Measurements from ENCODE around the gene OGDHL.

DNA sequence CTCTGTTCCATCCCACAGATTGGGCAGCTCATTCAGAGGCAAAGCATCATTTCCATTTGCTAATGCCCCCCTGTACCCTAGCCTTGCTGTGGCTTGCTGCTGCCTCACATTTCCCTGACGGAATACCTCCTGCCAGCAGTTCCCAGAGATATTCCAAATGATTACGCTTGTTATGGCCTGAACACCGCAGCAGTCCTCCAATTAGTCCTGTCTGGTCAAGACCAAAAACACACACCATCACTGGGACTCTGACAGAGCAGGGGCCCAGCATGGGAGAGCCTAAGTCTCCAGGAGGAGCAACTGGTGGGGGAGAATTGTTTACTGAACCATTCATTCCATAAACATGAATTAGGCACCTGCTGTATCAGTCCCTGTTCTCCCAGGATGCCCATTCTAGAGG lies 6.1 kb downstream of the OGDHL start:
- TF ChIP-seq CTCF (CRISPR knock-in tag; IDR thresholded peaks at IDR 0.05) = no peak
- TF ChIP-seq, protein P1, sequence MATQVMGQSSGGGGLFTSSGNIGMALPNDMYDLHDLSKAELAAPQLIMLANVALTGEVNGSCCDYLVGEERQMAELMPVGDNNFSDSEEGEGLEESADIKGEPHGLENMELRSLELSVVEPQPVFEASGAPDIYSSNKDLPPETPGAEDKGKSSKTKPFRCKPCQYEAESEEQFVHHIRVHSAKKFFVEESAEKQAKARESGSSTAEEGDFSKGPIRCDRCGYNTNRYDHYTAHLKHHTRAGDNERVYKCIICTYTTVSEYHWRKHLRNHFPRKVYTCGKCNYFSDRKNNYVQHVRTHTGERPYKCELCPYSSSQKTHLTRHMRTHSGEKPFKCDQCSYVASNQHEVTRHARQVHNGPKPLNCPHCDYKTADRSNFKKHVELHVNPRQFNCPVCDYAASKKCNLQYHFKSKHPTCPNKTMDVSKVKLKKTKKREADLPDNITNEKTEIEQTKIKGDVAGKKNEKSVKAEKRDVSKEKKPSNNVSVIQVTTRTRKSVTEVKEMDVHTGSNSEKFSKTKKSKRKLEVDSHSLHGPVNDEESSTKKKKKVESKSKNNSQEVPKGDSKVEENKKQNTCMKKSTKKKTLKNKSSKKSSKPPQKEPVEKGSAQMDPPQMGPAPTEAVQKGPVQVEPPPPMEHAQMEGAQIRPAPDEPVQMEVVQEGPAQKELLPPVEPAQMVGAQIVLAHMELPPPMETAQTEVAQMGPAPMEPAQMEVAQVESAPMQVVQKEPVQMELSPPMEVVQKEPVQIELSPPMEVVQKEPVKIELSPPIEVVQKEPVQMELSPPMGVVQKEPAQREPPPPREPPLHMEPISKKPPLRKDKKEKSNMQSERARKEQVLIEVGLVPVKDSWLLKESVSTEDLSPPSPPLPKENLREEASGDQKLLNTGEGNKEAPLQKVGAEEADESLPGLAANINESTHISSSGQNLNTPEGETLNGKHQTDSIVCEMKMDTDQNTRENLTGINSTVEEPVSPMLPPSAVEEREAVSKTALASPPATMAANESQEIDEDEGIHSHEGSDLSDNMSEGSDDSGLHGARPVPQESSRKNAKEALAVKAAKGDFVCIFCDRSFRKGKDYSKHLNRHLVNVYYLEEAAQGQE (IDR thresholded peaks at IDR 0.05; ENCODE audit: borderline replicate concordance in 1 of 2, low read depth in 1 of 2, low read length in 2 of 2) = no peak
- no peak for TF ChIP-seq STAT5B (CRISPR knock-in tag; IDR thresholded peaks at IDR 0.05)
- TF ChIP-seq ZKSCAN5 (CRISPR knock-in tag; IDR thresholded peaks at IDR 0.05) = no peak
- TF ChIP-seq SMC3 (IDR thresholded peaks at IDR 0.05; ENCODE audit: low read length) = no peak
- TF ChIP-seq BCL3 (CRISPR knock-in tag; IDR thresholded peaks at IDR 0.05) = no peak
- TF ChIP-seq ZNF180 (CRISPR knock-in tag; IDR thresholded peaks at IDR 0.05; ENCODE audit: borderline replicate concordance, low read depth) = no peak
- TF ChIP-seq ETS1 (CRISPR knock-in tag; IDR thresholded peaks at IDR 0.05) = no peak
